ENCODE data around the gene DPF3. TPM values are rescaled to one million over a fixed set of nuclear protein-coding genes. Genes with fewer than 3 reads are reported as not detected.
A peak's percentile ranks its signal among the peaks of the same experiment; 100 is the strongest.

DPF3 gene
- total and polyA plus RNA-seq, 7 experiments from 2014 or later: 0.07 to 5.5 (median 0.57) TPM; not detected in 1

DNA sequence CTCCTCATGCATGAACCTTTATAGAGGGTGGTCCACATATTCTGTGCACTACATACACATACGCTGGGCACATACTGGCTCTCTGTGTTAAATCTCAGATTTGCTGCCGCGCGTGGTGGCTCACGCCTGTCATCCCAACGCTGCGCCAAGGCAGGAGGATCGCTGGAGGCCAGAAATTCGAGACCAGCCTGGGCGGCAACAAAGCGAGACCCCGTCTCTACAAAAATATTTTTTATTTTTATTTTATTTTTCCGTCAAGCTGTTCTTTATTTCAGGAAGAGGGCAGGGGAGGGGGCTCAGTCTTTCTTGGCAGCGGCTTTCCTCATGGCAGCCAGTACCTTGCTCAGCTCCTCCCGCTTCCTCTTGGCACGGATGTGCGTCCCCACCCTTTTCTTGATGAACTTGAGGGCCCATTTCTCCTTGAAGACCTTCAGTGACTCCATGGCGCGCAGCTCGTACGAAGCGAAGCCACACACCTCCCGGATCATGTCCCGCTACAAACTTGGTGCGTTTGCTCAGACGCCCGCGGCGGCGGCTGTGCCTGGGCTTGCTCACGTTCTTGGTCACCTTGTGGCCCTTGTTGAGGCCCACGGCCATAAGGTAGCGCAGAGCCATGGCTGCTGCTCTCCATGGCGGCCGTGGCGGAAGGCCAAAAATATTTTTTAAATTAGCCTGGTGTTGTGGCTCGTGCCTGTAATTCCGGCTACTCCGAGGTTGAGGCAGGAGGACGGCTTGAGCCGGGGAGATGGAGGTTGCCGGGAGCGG lies 35.6 kb upstream of the DPF3 start:
- Histone ChIP-seq H3K27me3 (ENCODE audit: control insufficient read depth in 2 of 2, insufficient read depth in 2 of 2, low read length in 2 of 2) (no peaks in the 10 kb centered on the region), H3K27ac (ENCODE audit: low read depth, low read length) (no peak overlapping the region), H3K4me3 (ENCODE audit: low read length) (no peak overlapping the region), H3K4me1 (ENCODE audit: control insufficient read depth in 2 of 2, insufficient read depth in 2 of 2, low read length in 2 of 2) (peaks cover 0 to 3% of the 10 kb centered on the region in 2 donors), H3K9me3 (ENCODE audit: control insufficient read depth in 2 of 3, low read length in 3 of 3) (no peaks in the 10 kb centered on the region), H3K36me3 (ENCODE audit: control insufficient read depth in 2 of 3, insufficient read depth in 3 of 3, low read length in 3 of 3) (no peaks in the 10 kb centered on the region)
- ChIA-PET POLR2A (no interaction called here), CTCF (no interaction called here)
- ATAC-seq (no peak), DNase-seq (no peak)
- intact Hi-C loops (cut with micrococcal nuclease): loop anchor here (5.0 kb wide), 1 partner anchor 1563 kb away; the partner anchor contains the start of genes ISCA2 (in 2 of the 2) and NPC2 (in 2 of the 2)
- peaks cover 0 to 5% (median 0%) of the 10 kb centered on the region in 5 donors for H3K36me3 Mint-ChIP-seq
- H3K4me3 Mint-ChIP-seq: no peak overlapping the region
- peaks cover 10 to 38% (median 21%) of the 10 kb centered on the region in 7 donors for H3K4me1 Mint-ChIP-seq
- no peaks in the 10 kb centered on the region for H3K9me3 Mint-ChIP-seq
- H3K27me3 Mint-ChIP-seq: peaks cover 0 to 9% (median 0%) of the 10 kb centered on the region in 5 donors
- H3K27ac Mint-ChIP-seq: no peak overlapping the region

DNA sequence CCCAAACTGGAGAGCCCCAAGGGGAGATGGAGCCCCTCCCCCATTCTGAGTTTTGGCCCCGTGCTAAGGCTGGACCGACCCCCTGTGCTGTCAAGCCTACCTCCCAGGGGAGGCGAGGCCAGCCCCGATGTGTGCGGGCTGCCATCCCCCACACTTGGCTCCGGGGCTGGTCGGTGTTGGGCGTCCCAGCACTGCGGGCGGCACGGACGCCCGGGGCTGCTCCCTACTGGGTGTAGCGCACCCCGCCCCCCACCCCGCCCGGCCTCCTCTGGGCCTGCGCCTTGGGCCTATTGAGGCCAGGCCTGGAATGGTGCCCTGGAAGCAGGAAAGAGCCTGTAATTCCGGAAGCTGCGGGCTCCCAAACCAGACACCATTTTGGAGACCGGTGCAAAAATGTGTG lies 35.0 kb upstream of the DPF3 start:
- H3K9me3 ChIP-seq (ENCODE audit: control insufficient read depth in 2 of 3, low read length in 3 of 3): no peaks in the 10 kb centered on the region
- ChIA-PET POLR2A (no interaction called here), CTCF (no interaction called here)
- H3K4me1 Mint-ChIP-seq: peaks cover 8 to 36% (median 19%) of the 10 kb centered on the region in 7 donors
- H3K9me3 Mint-ChIP-seq: no peaks in the 10 kb centered on the region
- no peak overlapping the region for H3K27ac ChIP-seq (ENCODE audit: low read depth, low read length)
- peaks cover 0 to 3% of the 10 kb centered on the region in 2 donors for H3K4me1 ChIP-seq (ENCODE audit: control insufficient read depth in 2 of 2, insufficient read depth in 2 of 2, low read length in 2 of 2)
- peaks cover 0 to 14% (median 0%) of the 10 kb centered on the region in 5 donors for H3K27me3 Mint-ChIP-seq
- intact Hi-C loops (cut with micrococcal nuclease): loop anchor here (5.0 kb wide), 1 partner anchor 1563 kb away; the partner anchor contains the start of genes ISCA2 (in 2 of the 2) and NPC2 (in 2 of the 2)
- peaks cover 0 to 5% (median 0%) of the 10 kb centered on the region in 5 donors for H3K36me3 Mint-ChIP-seq
- no peak overlapping the region for H3K27ac Mint-ChIP-seq
- no peaks in the 10 kb centered on the region for H3K27me3 ChIP-seq (ENCODE audit: control insufficient read depth in 2 of 2, insufficient read depth in 2 of 2, low read length in 2 of 2)
- no peak overlapping the region for H3K4me3 Mint-ChIP-seq
- H3K4me3 ChIP-seq (ENCODE audit: low read length): no peak overlapping the region
- DNase-seq (no peak), ATAC-seq (no peak)
- H3K36me3 ChIP-seq (ENCODE audit: control insufficient read depth in 2 of 3, insufficient read depth in 3 of 3, low read length in 3 of 3): no peaks in the 10 kb centered on the region

DNA sequence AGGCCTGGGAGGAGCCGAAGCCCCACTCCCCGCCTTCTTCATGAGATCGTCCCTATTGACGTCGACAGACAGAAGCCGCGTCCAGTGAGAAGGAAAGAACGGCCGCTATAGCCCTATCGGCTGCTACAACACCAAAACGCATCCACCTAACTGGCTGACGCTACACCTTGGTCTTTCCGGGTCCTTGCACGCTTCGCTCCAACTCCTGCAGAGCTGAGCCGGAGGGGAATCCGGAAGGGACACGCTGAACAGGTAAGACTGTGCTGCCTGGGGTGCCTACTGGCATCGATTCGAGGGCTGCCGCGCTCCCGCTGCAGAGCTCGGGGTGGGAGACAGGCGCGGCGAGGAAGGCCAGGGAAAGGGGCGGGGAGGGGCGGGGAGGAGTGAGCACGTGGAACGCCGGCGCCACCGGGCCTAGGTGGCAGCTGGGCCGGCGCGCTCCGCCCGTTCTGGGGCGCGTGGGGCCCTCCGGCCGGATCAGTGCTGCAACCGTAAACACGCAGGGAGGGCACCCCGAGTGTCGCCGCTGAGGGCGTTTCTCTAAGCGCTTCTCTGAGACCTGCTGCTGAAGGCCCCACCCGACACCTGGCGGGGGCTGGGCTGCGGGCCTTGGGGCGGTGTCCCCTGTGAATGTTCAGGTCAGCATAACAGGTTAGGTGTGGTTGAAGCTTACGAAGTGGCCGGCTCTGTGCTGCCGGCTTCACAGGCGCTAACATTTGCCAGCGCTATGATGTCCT lies 32.6 kb upstream of the DPF3 start, which contains the start of gene DCAF4:
TSS of gene DCAF4 (plus strand) at position 173 of the 737 bp plus-strand sequence. CDS start 11,515 bp downstream, outside the sequence.
- no peaks in the 10 kb centered on the region for H3K9me3 Mint-ChIP-seq
- Histone ChIP-seq H3K4me1 (ENCODE audit: control insufficient read depth in 2 of 2, insufficient read depth in 2 of 2, low read length in 2 of 2) (peaks cover 0 to 3% of the 10 kb centered on the region in 2 donors), H3K27ac (ENCODE audit: low read depth, low read length) (peak within 1 kb of the TSS; percentile 74), H3K4me3 (ENCODE audit: low read length) (peak within 1 kb of the TSS; percentile 64), H3K36me3 (ENCODE audit: control insufficient read depth in 2 of 3, insufficient read depth in 3 of 3, low read length in 3 of 3) (no peaks in the 10 kb centered on the region), H3K27me3 (ENCODE audit: control insufficient read depth in 2 of 2, insufficient read depth in 2 of 2, low read length in 2 of 2) (no peaks in the 10 kb centered on the region), H3K9me3 (ENCODE audit: control insufficient read depth in 2 of 3, low read length in 3 of 3) (no peaks in the 10 kb centered on the region)
- ATAC-seq (peak; percentile 96), DNase-seq (peak; percentile 67 to 96 (median 92))
- H3K4me1 Mint-ChIP-seq: peaks cover 2 to 27% (median 11%) of the 10 kb centered on the region in 7 donors
- intact Hi-C loops (cut with micrococcal nuclease): loop anchor here (1.0 to 5.0 kb wide), 11 partner anchors 22 to 1566 kb away; partner anchors contain the start of genes ALDH6A1 (in 2 of the 2), DPF3 (in 2 of the 2), ISCA2 (in 2 of the 2) and LIN52 (in 2 of the 2)
- CTCF ChIA-PET: no interaction called here
- H3K27me3 Mint-ChIP-seq: peaks cover 0 to 21% (median 0%) of the 10 kb centered on the region in 5 donors
- peak within 1 kb of the TSS; percentile 58 to 96 (median 95) for H3K27ac Mint-ChIP-seq
- H3K4me3 Mint-ChIP-seq: peak within 1 kb of the TSS; percentile 93 to 99 (median 96)
- POLR2A ChIA-PET: interaction anchor here (1.1 kb wide), 1 partner anchor 31 kb away, joined by 3 read pairs; no protein-coding TSS in a partner anchor
- H3K36me3 Mint-ChIP-seq: no peaks in the 10 kb centered on the region

DNA sequence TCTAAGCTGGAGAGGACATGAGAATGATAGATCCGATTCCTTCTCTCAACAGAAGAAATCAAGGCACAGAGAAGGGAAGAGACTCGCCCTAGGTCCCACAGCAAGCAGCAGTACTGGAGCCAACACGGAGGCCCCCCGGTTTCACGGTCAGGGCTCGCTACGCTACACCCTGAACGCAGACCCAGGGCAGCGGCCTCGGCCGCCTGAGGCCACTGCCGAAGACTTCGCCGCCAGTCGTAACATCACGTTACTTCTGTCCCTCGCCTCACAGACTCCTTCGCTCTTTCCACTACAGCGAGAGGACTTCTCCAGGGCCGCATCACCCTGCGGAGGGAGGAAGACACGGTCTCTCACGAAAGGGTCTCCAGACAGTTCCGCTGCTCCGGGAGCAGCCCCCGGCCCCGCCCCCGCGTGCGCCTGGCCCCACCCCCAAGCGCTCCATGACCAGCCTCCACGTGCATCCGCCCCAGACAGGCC lies 32.0 kb upstream of the DPF3 start:
- no peaks in the 10 kb centered on the region for H3K9me3 Mint-ChIP-seq
- H3K4me3 Mint-ChIP-seq: peak overlapping the region; percentile 93 to 99 (median 96)
- Histone ChIP-seq H3K27ac (ENCODE audit: low read depth, low read length) (peak overlapping the region; percentile 56), H3K9me3 (ENCODE audit: control insufficient read depth in 2 of 3, low read length in 3 of 3) (no peaks in the 10 kb centered on the region), H3K36me3 (ENCODE audit: control insufficient read depth in 2 of 3, insufficient read depth in 3 of 3, low read length in 3 of 3) (no peaks in the 10 kb centered on the region), H3K4me3 (ENCODE audit: low read length) (peak overlapping the region; percentile 64), H3K4me1 (ENCODE audit: control insufficient read depth in 2 of 2, insufficient read depth in 2 of 2, low read length in 2 of 2) (peaks cover 0 to 3% of the 10 kb centered on the region in 2 donors), H3K27me3 (ENCODE audit: control insufficient read depth in 2 of 2, insufficient read depth in 2 of 2, low read length in 2 of 2) (no peaks in the 10 kb centered on the region)
- intact Hi-C loops (cut with micrococcal nuclease): loop anchor here (1.0 to 5.0 kb wide), 11 partner anchors 22 to 1566 kb away; partner anchors contain the start of genes ALDH6A1 (in 2 of the 2), DPF3 (in 2 of the 2), ISCA2 (in 2 of the 2) and LIN52 (in 2 of the 2)
- peaks cover 2 to 21% (median 10%) of the 10 kb centered on the region in 7 donors for H3K4me1 Mint-ChIP-seq
- ChIA-PET POLR2A (interaction anchor here (1.1 kb wide), 2 partner anchors 31 to 133 kb away, joined by 3 read pairs; partner anchors contain the start of gene RBM25), CTCF (no interaction called here)
- peak overlapping the region; percentile 58 to 96 (median 95) for H3K27ac Mint-ChIP-seq
- H3K27me3 Mint-ChIP-seq: peaks cover 0 to 28% (median 0%) of the 10 kb centered on the region in 5 donors
- DNase-seq: no peak
- ATAC-seq: no peak
- H3K36me3 Mint-ChIP-seq: no peaks in the 10 kb centered on the region

DNA sequence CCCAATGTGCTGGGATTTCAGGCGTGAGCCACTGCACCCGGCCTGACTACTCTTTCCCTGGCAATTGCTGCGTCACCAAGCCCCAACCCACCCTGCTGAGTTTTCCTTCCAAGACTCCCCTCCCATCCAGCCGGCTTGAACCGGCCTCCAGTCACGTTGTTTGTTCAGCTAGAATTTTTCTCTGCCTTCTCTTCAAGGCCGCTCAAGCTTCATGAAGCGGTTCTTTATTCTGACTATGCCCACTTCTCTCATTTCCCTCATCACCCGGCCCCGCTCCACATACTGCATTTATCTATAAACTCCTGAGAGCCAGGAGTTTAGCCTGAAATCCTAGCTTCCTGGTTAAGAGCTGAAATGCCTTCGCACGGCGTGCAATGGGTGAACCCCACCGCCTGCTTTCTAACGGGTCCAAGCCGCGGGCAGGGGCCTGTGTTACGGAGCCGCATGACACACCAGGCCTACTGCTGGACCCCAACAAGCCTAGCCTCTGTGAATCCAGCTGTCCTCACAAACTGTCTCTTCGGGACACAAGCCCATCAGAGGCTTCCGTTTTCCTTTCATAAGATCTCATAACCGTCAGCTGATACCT lies 31.4 kb upstream of the DPF3 start:
- DNase-seq: no peak
- Mint-ChIP-seq H3K27ac (peak overlapping the region in 6 of 9 donors; percentile 83 to 96 (median 95)), H3K27me3 (peaks cover 0 to 30% (median 0%) of the 10 kb centered on the region in 5 donors), H3K4me1 (peaks cover 2 to 17% (median 10%) of the 10 kb centered on the region in 7 donors), H3K9me3 (no peaks in the 10 kb centered on the region), H3K4me3 (peak overlapping the region; percentile 93 to 99 (median 96)), H3K36me3 (no peaks in the 10 kb centered on the region)
- no peaks in the 10 kb centered on the region for H3K36me3 ChIP-seq (ENCODE audit: control insufficient read depth in 2 of 3, insufficient read depth in 3 of 3, low read length in 3 of 3)
- CTCF ChIA-PET: no interaction called here
- peaks cover 0 to 3% of the 10 kb centered on the region in 2 donors for H3K4me1 ChIP-seq (ENCODE audit: control insufficient read depth in 2 of 2, insufficient read depth in 2 of 2, low read length in 2 of 2)
- H3K4me3 ChIP-seq (ENCODE audit: low read length): peak overlapping the region; percentile 64
- H3K9me3 ChIP-seq (ENCODE audit: control insufficient read depth in 2 of 3, low read length in 3 of 3): no peaks in the 10 kb centered on the region
- no peak for ATAC-seq
- POLR2A ChIA-PET: interaction anchor here (1.1 kb wide), 1 partner anchor 133 kb away, joined by 3 read pairs; the partner anchor contains the start of gene RBM25
- intact Hi-C loops (cut with micrococcal nuclease): loop anchor here (5.0 kb wide), 1 partner anchor 1567 kb away; the partner anchor contains the start of genes ISCA2 (in 2 of the 2) and NPC2 (in 2 of the 2)
- H3K27ac ChIP-seq (ENCODE audit: low read depth, low read length): peak overlapping the region; percentile 56
- H3K27me3 ChIP-seq (ENCODE audit: control insufficient read depth in 2 of 2, insufficient read depth in 2 of 2, low read length in 2 of 2): no peaks in the 10 kb centered on the region

DNA sequence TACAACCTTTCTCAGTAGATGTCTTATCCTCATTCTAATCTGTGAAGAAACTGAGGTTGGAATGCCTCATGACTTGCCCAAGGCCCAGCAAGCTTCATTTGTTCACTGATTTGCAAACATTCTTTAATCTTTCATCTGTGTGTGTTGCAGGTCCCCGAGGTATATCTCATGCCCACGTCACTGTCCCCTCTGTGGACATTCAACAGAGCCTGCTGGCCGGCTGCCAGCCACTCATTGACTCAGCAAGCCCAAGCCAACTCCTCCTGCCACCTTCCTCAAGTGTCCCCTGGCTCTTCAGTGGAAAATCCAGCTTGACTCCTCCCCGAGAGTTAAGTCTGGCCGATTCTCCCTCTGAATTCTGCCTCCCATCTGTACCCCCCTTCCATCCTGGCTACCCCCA lies 30.4 kb upstream of the DPF3 start:
- Mint-ChIP-seq H3K9me3 (no peaks in the 10 kb centered on the region), H3K4me1 (peaks cover 2 to 17% (median 10%) of the 10 kb centered on the region in 7 donors), H3K27me3 (peaks cover 5 to 39% (median 7%) of the 10 kb centered on the region in 5 donors), H3K27ac (no peak overlapping the region), H3K4me3 (no peak overlapping the region), H3K36me3 (no peaks in the 10 kb centered on the region)
- Histone ChIP-seq H3K36me3 (ENCODE audit: control insufficient read depth in 2 of 3, insufficient read depth in 3 of 3, low read length in 3 of 3) (no peaks in the 10 kb centered on the region), H3K27ac (ENCODE audit: low read depth, low read length) (no peak overlapping the region), H3K9me3 (ENCODE audit: control insufficient read depth in 2 of 3, low read length in 3 of 3) (no peaks in the 10 kb centered on the region), H3K4me1 (ENCODE audit: control insufficient read depth in 2 of 2, insufficient read depth in 2 of 2, low read length in 2 of 2) (peaks cover 0 to 3% of the 10 kb centered on the region in 2 donors), H3K27me3 (ENCODE audit: control insufficient read depth in 2 of 2, insufficient read depth in 2 of 2, low read length in 2 of 2) (no peaks in the 10 kb centered on the region), H3K4me3 (ENCODE audit: low read length) (no peak overlapping the region)
- intact Hi-C loops (cut with micrococcal nuclease): no loop called here
- ATAC-seq (no peak), DNase-seq (no peak)
- ChIA-PET CTCF (no interaction called here), POLR2A (interaction anchor here (0.6 kb wide), 1 partner anchor 411 kb away, joined by 4 read pairs; no protein-coding TSS in a partner anchor)

All from naive thymus-derived CD4-positive, alpha-beta T cell (primary cell).